HepG2 (cell line): ENCODE results near the gene REEP3. TPM values are rescaled to one million over a fixed set of nuclear protein-coding genes. Genes with fewer than 3 reads are reported as not detected.

Experiments used
- ATAC-seq: fragments of 200-7000 bp; cut with Tn5 transposase; 3 replicates; pipeline ENCODE4 v1.9.1; 2020; ENCODE audit warnings: mild to moderate bottlenecking, moderate library complexity
- BruUV-seq: library from RNA; stranded (reverse); fragments of 400-500 nt; replicated peaks from 2 replicates; lab custom pipeline; 2021; lab: Mats Ljungman, UMichigan
- CTCF ChIA-PET: fragments of 300-600 bp; formaldehyde crosslinking; extraction: SDS; loops from one replicate; lab custom pipeline; 2021; ENCODE audit warnings: low total read pairs, inconsistent platforms, low intra/inter-chr PET ratio; lab: Yijun Ruan, JAX
- POLR2A ChIA-PET: fragments of 350-600 bp; sonication (Branson Sonifier 250); formaldehyde crosslinking; loops from one replicate; lab custom pipeline; 2020; ENCODE audit warnings: antibody characterized with exemption, inconsistent platforms; lab: Yijun Ruan, JAX
- DNase-seq: peaks from one replicate; pipeline ENCODE4 v3.0.0-alpha.2; 2015; ENCODE audit warnings: low spot score
- FAIRE-seq: peaks from 3 replicates; lab custom pipeline; 2011; peaks lifted over from hg19 to GRCh38; lab: Jason Lieb, UNC
- H2AFZ ChIP-seq: one replicate; pipeline ENCODE4 v1.6.1; 2011; ENCODE audit warnings: low read length, inconsistent platforms
- H3K27ac ChIP-seq: fragments of 300-600 bp; 3 replicates; pipeline ENCODE4 v1.8.0; 2011; ENCODE audit warnings: mixed run types, mild to moderate bottlenecking, mixed read lengths, low read length, inconsistent platforms; ENCODE audit not compliant: insufficient read depth; ENCODE audit errors: extremely low read length
- H3K27me3 ChIP-seq, 2 experiments: fragments of 200-600 bp in 1 of 2; 2 replicates in 1 of 2; 3 replicates in 1 of 2; pipeline versions ENCODE4 v1.6.0 to v1.8.0; 2011; ENCODE audit warnings: low read length in 2 of 2, mild to moderate bottlenecking in 2 of 2, moderate library complexity in 2 of 2, inconsistent platforms in 1 of 2; ENCODE audit not compliant: insufficient read depth in 2 of 2, control insufficient read depth in 1 of 2
- H3K36me3 ChIP-seq, 2 experiments: fragments of 200-600 bp in 1 of 2; replicated peaks in 1 of 2; 2 replicates in 1 of 2; 3 replicates in 1 of 2; pipeline versions ENCODE4 v1.5.1 to v1.8.0; 2011; ENCODE audit warnings: low read length in 2 of 2, inconsistent platforms in 1 of 2; ENCODE audit not compliant: insufficient read depth in 2 of 2, control insufficient read depth in 1 of 2
- H3K4me1 ChIP-seq: 2 replicates; pipeline ENCODE4 v1.5.1; 2012; ENCODE audit warnings: low read length, inconsistent platforms; ENCODE audit not compliant: insufficient read depth
- H3K4me2 ChIP-seq: 2 replicates; pipeline ENCODE4 v1.6.0; 2011; ENCODE audit warnings: low read depth, low read length, inconsistent platforms
- H3K4me3 ChIP-seq, 3 experiments: fragments of 200-600 bp in 1 of 3; sonication (generic), shearing (Covaris generic) in 1 of 3; replicated peaks in 1 of 3; 2 replicates each; pipeline ENCODE4 v1.5.1; 2011 to 2016; ENCODE audit warnings: low read length in 3 of 3, inconsistent platforms in 2 of 3, low read depth in 2 of 3, mild to moderate bottlenecking in 2 of 3, control low read depth in 1 of 3, mixed read lengths in 1 of 3; ENCODE audit not compliant: insufficient read depth in 1 of 3
- H3K79me2 ChIP-seq: one replicate; pipeline ENCODE4 v1.6.1; 2011; ENCODE audit warnings: low read length, inconsistent platforms; ENCODE audit not compliant: insufficient read depth
- H3K9ac ChIP-seq: 2 replicates; pipeline ENCODE4 v1.6.0; 2011; ENCODE audit warnings: mild to moderate bottlenecking, low read depth, low read length, inconsistent platforms; ENCODE audit not compliant: insufficient read depth
- H3K9me3 ChIP-seq: 2 replicates; pipeline ENCODE4 v1.5.1; 2012; ENCODE audit warnings: mild to moderate bottlenecking, low read length
- H4K20me1 ChIP-seq: 2 replicates; pipeline ENCODE4 v1.6.0; 2011; ENCODE audit warnings: inconsistent platforms, mild to moderate bottlenecking, low read length, moderate library complexity; ENCODE audit not compliant: insufficient read depth
- NCOA5 ChIP-seq: sonication (generic); formaldehyde crosslinking; IDR thresholded peaks from 2 replicates; pipeline ENCODE4 v1.4.0; 2020; ENCODE audit warnings: missing genetic modification reagents
- ONECUT2 ChIP-seq: sonication (generic); formaldehyde crosslinking; IDR thresholded peaks from 2 replicates; pipeline ENCODE4 v1.4.0; 2020; ENCODE audit warnings: missing genetic modification reagents
- RAD51 ChIP-seq: fragments of 450-650 bp; IDR thresholded peaks from 2 replicates; pipeline ENCODE4 v1.6.1; 2016; ENCODE audit warnings: borderline replicate concordance
- RBAK ChIP-seq: sonication (generic); formaldehyde crosslinking; IDR thresholded peaks from 2 replicates; pipeline ENCODE4 v1.5.1; 2020; ENCODE audit warnings: mild to moderate bottlenecking, missing genetic modification reagents
- TEAD3 ChIP-seq: optimal IDR thresholded peaks from 2 replicates; pipeline ENCODE3; 2016; ENCODE audit warnings: borderline replicate concordance
- ZBTB7B ChIP-seq: sonication (generic); formaldehyde crosslinking; IDR thresholded peaks from 2 replicates; pipeline ENCODE4 v1.4.0; 2020; ENCODE audit warnings: missing genetic modification reagents
- ZHX1 ChIP-seq: sonication (generic); formaldehyde crosslinking; IDR thresholded peaks from 2 replicates; pipeline ENCODE4 v1.8.1; 2022; ENCODE audit warnings: low read depth, mild to moderate bottlenecking, missing genetic modification reagents
- ZNF205 ChIP-seq: IDR thresholded peaks from 2 replicates; pipeline ENCODE4 v1.6.1; 2018; ENCODE audit warnings: missing biosample characterization, missing genetic modification reagents
- ZNF317 ChIP-seq: sonication (generic); formaldehyde crosslinking; IDR thresholded peaks from 2 replicates; pipeline ENCODE4 v1.5.0; 2020; ENCODE audit warnings: mild to moderate bottlenecking, missing genetic modification reagents
- ZNF503 ChIP-seq: sonication (generic); formaldehyde crosslinking; IDR thresholded peaks from 2 replicates; pipeline ENCODE4 v1.4.0; 2020; ENCODE audit warnings: missing genetic modification reagents
- ZNF616 ChIP-seq: sonication (generic); formaldehyde crosslinking; IDR thresholded peaks from 2 replicates; pipeline ENCODE4 v1.5.0; 2020; ENCODE audit warnings: low read depth, mild to moderate bottlenecking, missing genetic modification reagents
- ZNF746 ChIP-seq: sonication (generic); formaldehyde crosslinking; IDR thresholded peaks from 2 replicates; pipeline ENCODE4 v1.8.0; 2022; ENCODE audit warnings: mild to moderate bottlenecking, missing genetic modification reagents
- WGBS: methylation state at CpG from one replicate; pipeline ENCODE4 v1.1.6; 2017; ENCODE audit warnings: low lambda C conversion rate; 5-methylcytosine and 5-hydroxymethylcytosine counted together
- in situ Hi-C: cut with HindIII; loops from 2 replicates; pipeline ENCODE4 v1.10.0; 2017; ENCODE audit warnings: low pct_unique_long_range_greater_than_20kb; ENCODE audit not compliant: extremely low pct_ligation_motif_present
- intact Hi-C: fragments of 100-400 bp; cut with micrococcal nuclease; formaldehyde crosslinking; loops from one replicate; pipeline ENCODE4 v1.10.0; 2022; ENCODE audit not compliant: unreplicated experiment
- polyA plus RNA-seq, 8 experiments: library from polyadenylated mRNA; depleted of rRNA in 3 of 8; stranded (reverse) in 7 of 8; unstranded in 1 of 8; fragments of >200 nt; fragmentation: Illumina TruSeq in 4 of 8; extraction: Trizol in 4 of 8; gene quantifications; 2 replicates each; pipeline versions ENCODE4 v1.2.1 to v1.2.3, GENCODE V29; 2011 to 2016; ENCODE audit warnings: low read depth in 4 of 8, missing spikeins in 1 of 8, mixed read lengths in 1 of 8; ENCODE audit not compliant: insufficient read depth in 1 of 8
- total RNA-seq, 5 experiments: library from RNA; depleted of rRNA; stranded (reverse); fragments of >200 nt; fragmentation: Illumina TruSeq; extraction: Trizol; gene quantifications; 2 replicates each; pipeline ENCODE4 v1.2.3, GENCODE V29; 2016; ENCODE audit warnings: low read depth in 1 of 5
- TF ChIP-seq, protein P1 (sequence below): sonication (generic); formaldehyde crosslinking; IDR thresholded peaks from 2 replicates; pipeline ENCODE4 v1.8.1; 2023; ENCODE audit warnings: mild to moderate bottlenecking, missing genetic modification reagents

Gene REEP3
- total and polyA plus RNA-seq, 2 of the 13 experiments (the other 11 are each of a cell fraction or from before 2014, with no cell fraction given) = 7.1 to 31.4 TPM

DNA sequence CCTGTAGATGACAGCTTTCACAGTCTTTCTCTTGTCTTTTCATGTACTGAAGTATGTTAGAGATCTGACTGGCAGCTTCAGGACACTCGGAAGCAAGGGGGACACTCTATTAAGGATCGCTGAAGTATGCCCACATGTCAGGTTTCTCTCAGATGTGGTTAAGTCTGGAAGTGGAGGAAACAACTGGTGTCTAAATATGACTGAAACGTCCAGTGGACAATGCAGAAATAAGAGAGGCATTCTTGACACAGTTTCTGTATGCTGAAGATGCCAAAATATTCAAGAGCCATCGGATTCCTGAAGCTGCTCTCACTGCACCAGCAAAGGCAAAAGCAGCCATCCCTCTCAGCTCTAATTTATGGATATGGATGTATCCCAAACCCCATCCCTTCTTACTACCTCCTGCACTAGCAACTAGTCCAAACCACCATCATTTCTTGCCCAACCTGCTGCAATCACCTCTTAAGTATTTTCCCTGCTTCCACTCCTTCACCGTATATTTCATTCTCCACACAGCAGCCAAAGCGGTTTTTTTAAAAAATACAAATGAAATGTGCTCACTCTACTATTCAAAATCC, 113.4 kb downstream of the REEP3 start:
- no peak for ATAC-seq
- H3K9me3 ChIP-seq = no peaks in the 10 kb centered on the region
- intact Hi-C loops = no loop called here
- no peak for TF ChIP-seq ZNF503 (CRISPR knock-in tag)
- TF ChIP-seq ZNF746 = no peak
- no peak for TF ChIP-seq RAD51
- TF ChIP-seq TEAD3 = no peak
- no peaks in the 10 kb centered on the region for H3K79me2 ChIP-seq
- H3K9ac ChIP-seq = no peak overlapping the region
- no peaks in the 10 kb centered on the region for H3K36me3 ChIP-seq
- in situ Hi-C loops = loop anchor here (5.0 to 10.0 kb wide), 3 partner anchors 80 to 467 kb away; no protein-coding TSS in a partner anchor
- no peaks in the 10 kb centered on the region; a peak in 1 of 5 replicates for H3K27me3 ChIP-seq
- H3K4me3 ChIP-seq = no peak overlapping the region
- ChIA-PET POLR2A (no interaction called here), CTCF (interaction anchor here (1.2 kb wide), 1 partner anchor 467 kb away, joined by 5 read pairs; no protein-coding TSS in a partner anchor)
- H4K20me1 ChIP-seq = no peaks in the 10 kb centered on the region
- FAIRE-seq = no peak
- DNase-seq = no peak
- H3K4me2 ChIP-seq = no peak overlapping the region
- BruUV-seq = no TSS peak
- H3K27ac ChIP-seq = no peak overlapping the region
- H2AFZ ChIP-seq = no peak overlapping the region
- WGBS = 36% methylated on average over 6 of the region's 6 CpGs
- H3K4me1 ChIP-seq = peaks cover 16% of the 10 kb centered on the region

DNA sequence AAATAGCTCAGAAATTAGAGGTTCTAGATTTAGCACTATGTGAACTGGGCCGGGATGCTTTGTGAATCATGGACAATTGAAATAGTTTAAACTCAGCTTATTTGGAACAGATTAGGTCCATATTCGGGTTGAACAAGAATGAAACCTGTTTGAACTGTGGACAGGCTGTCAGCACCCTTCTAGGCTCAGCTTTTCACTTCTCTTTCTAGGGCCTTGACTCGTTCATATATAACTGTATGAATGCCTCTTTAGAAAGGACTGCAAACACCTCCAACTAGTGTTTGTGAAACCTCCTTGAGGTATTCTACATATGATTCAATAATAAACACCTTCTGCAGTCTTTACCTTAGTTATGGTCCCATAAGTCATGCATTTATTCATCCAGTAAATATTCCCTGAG, 115.6 kb downstream of the REEP3 start:
- DNase-seq = no peak
- no peaks in the 10 kb centered on the region for H3K27me3 ChIP-seq
- H3K36me3 ChIP-seq = no peaks in the 10 kb centered on the region
- no TSS peak for BruUV-seq
- no peaks in the 10 kb centered on the region for H4K20me1 ChIP-seq
- ChIA-PET CTCF (no interaction called here), POLR2A (no interaction called here)
- in situ Hi-C loops = loop anchor here (10.0 kb wide), 1 partner anchor 78 kb away; no protein-coding TSS in a partner anchor
- FAIRE-seq = no peak
- H3K9me3 ChIP-seq = no peaks in the 10 kb centered on the region
- no peak overlapping the region for H3K4me2 ChIP-seq
- peaks cover 7% of the 10 kb centered on the region; the same call in 1 of the 2 replicates for H3K4me1 ChIP-seq
- no peaks in the 10 kb centered on the region for H3K79me2 ChIP-seq
- intact Hi-C loops = no loop called here
- ATAC-seq = no peak
- no peak overlapping the region for H3K27ac ChIP-seq
- no peak overlapping the region for H3K9ac ChIP-seq
- no peak overlapping the region for H2AFZ ChIP-seq
- WGBS = 0% methylated on average over 3 of the region's 3 CpGs
- no peak overlapping the region for H3K4me3 ChIP-seq
- TF ChIP-seq, protein P1, sequence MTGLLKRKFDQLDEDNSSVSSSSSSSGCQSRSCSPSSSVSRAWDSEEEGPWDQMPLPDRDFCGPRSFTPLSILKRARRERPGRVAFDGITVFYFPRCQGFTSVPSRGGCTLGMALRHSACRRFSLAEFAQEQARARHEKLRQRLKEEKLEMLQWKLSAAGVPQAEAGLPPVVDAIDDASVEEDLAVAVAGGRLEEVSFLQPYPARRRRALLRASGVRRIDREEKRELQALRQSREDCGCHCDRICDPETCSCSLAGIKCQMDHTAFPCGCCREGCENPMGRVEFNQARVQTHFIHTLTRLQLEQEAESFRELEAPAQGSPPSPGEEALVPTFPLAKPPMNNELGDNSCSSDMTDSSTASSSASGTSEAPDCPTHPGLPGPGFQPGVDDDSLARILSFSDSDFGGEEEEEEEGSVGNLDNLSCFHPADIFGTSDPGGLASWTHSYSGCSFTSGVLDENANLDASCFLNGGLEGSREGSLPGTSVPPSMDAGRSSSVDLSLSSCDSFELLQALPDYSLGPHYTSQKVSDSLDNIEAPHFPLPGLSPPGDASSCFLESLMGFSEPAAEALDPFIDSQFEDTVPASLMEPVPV (CRISPR knock-in tag) = no peak
- TF ChIP-seq ZNF317 (CRISPR knock-in tag) (no peak), RBAK (no peak), ZHX1 (CRISPR knock-in tag) (no peak), ONECUT2 (no peak), ZNF205 (CRISPR knock-in tag) (no peak), NCOA5 (CRISPR knock-in tag) (no peak), ZNF616 (CRISPR knock-in tag) (no peak), ZBTB7B (CRISPR knock-in tag) (no peak)
